Neural cell (in vitro differentiated cells): ENCODE measurements around the gene HLA-DMA.

Experiments
- CTCF ChIP-seq: fragments of 450-650 bp; IDR thresholded peaks from 2 replicates; pipeline ENCODE4 v1.5.1; 2014; ENCODE audit warnings: antibody characterized with exemption, mild to moderate bottlenecking, moderate library complexity; ENCODE audit not compliant: poor library complexity, severe bottlenecking
- EZH2 ChIP-seq: fragments of 200-600, 300-800 bp; shearing (Covaris generic), sonication (generic); IDR thresholded peaks from 2 replicates; pipeline ENCODE4 v1.6.1; 2014; ENCODE audit warnings: antibody characterized with exemption, low read length, borderline replicate concordance, mild to moderate bottlenecking; ENCODE audit not compliant: insufficient read depth, poor library complexity, severe bottlenecking
- POLR2AphosphoS5 ChIP-seq: IDR thresholded peaks from 2 replicates; pipeline ENCODE4 v1.6.1; 2012
- RAD21 ChIP-seq: fragments of 450-650 bp; conservative IDR thresholded peaks from 2 replicates; pipeline ENCODE4 v1.6.1; 2014; ENCODE audit warnings: antibody characterized with exemption, mild to moderate bottlenecking, moderate library complexity
- REST ChIP-seq: IDR thresholded peaks from 2 replicates; pipeline ENCODE4 v1.6.1; 2012; ENCODE audit warnings: borderline replicate concordance

DNA sequence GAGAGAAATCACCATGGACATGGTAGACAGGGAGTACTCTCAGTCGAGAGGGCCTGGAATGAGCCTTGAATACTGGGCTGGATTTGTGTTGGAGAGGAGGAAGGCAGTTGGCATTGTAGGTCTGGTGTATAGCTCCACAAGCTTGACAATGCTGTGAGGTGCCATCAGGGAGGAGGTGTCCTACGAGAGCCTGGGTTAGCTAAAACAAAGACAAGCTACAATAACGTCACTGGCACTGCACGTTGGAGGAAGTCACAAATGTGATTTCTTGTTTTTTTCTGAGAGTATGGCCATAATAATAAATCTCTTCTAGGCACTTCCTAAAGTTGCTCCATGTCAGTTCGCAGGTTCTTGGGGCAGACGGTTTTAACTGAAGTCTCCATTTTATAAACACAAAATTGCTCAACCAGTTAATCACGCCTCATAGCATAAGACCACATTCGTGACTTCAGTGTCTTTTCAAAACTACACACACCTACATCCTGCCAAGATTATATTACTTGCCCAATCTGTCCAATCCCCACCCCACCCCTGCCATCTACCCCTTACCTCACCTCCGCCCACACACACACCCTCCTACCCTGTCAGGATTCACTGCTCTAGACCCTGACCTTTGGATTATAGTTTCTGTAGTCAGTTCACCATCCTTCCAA lies 7.7 kb downstream of the HLA-DMA start:
- no peak for TF ChIP-seq CTCF
- TF ChIP-seq EZH2: no peak
- TF ChIP-seq POLR2AphosphoS5: no peak
- no peak for TF ChIP-seq REST
- no peak for TF ChIP-seq RAD21
